DND-41 (cell line): Measurements from ENCODE around the gene ABHD3.
"Not testable (repeated sequence)": the region's sequence is repeated elsewhere in the genome, so short reads cannot be mapped to it uniquely, and the experiment has no call there.

ENCODE experiments used
- ATAC-seq: fragments of 200-7000 bp; cut with Tn5 transposase; 3 replicates; pipeline ENCODE4 v1.9.1; 2021; ENCODE audit warnings: low read depth; ENCODE audit not compliant: insufficient read depth
- DNase-seq: peaks from one replicate; pipeline ENCODE4 v3.0.0-alpha.2; 2020
- H2AFZ ChIP-seq: 2 replicates; pipeline ENCODE4 v1.6.0; 2012; ENCODE audit warnings: low read depth, low read length
- H3K27ac ChIP-seq: 2 replicates; pipeline ENCODE4 v1.5.1; 2012; ENCODE audit warnings: low read length, inconsistent platforms
- H3K27me3 ChIP-seq: fragments of 200-600 bp; sonication (generic); 2 replicates; pipeline ENCODE4 v1.6.0; 2012; ENCODE audit warnings: low read length, mild to moderate bottlenecking, inconsistent platforms; ENCODE audit not compliant: insufficient read depth, poor library complexity
- H3K36me3 ChIP-seq: 2 replicates; pipeline ENCODE4 v1.5.1; 2012; ENCODE audit warnings: low read length, inconsistent platforms; ENCODE audit not compliant: insufficient read depth
- H3K4me1 ChIP-seq: 2 replicates; pipeline ENCODE4 v1.5.1; 2012; ENCODE audit warnings: mild to moderate bottlenecking, low read length; ENCODE audit not compliant: insufficient read depth
- H3K4me2 ChIP-seq: 2 replicates; pipeline ENCODE4 v1.6.0; 2012; ENCODE audit warnings: mild to moderate bottlenecking, moderate library complexity, low read length, inconsistent platforms; ENCODE audit not compliant: insufficient read depth
- H3K4me3 ChIP-seq, 2 experiments: fragments of 200-600 bp in 1 of 2; shearing (Covaris generic) in 1 of 2; 2 replicates each; pipeline ENCODE4 v1.5.1; 2012 to 2016; ENCODE audit warnings: inconsistent platforms in 2 of 2, low read length in 2 of 2, mild to moderate bottlenecking in 2 of 2, low read depth in 1 of 2, moderate library complexity in 1 of 2
- H3K79me2 ChIP-seq: 2 replicates; pipeline ENCODE4 v1.6.0; 2012; ENCODE audit warnings: low read length, inconsistent platforms; ENCODE audit not compliant: insufficient read depth
- H3K9ac ChIP-seq: 2 replicates; pipeline ENCODE4 v1.6.0; 2012; ENCODE audit warnings: low read depth, mild to moderate bottlenecking, inconsistent platforms, low read length, moderate library complexity
- H3K9me3 ChIP-seq: 2 replicates; pipeline ENCODE4 v1.5.1; 2012; ENCODE audit warnings: low read length, moderate library complexity, mild to moderate bottlenecking, inconsistent platforms; ENCODE audit not compliant: insufficient read depth, severe bottlenecking
- H4K20me1 ChIP-seq: 2 replicates; pipeline ENCODE4 v1.6.0; 2012; ENCODE audit warnings: low read length; ENCODE audit not compliant: insufficient read depth
- CTCF ChIP-seq: IDR thresholded peaks from 2 replicates; pipeline ENCODE4 v1.5.1; 2012; ENCODE audit warnings: borderline replicate concordance, low read length, moderate library complexity, mild to moderate bottlenecking; ENCODE audit not compliant: poor library complexity, severe bottlenecking; ENCODE audit errors: extremely low read depth
- EZH2 ChIP-seq: IDR thresholded peaks from 3 replicates; pipeline ENCODE4 v1.6.1; 2012; ENCODE audit warnings: borderline replicate concordance, low read depth, mild to moderate bottlenecking, moderate library complexity, low read length, inconsistent platforms; ENCODE audit not compliant: severe bottlenecking

ABHD3 gene

GRCh38 chr18:21689736-21690135, 14.8 kb downstream of the ABHD3 start:
- Histone ChIP-seq H3K9me3 (peaks cover 9% of the 10 kb centered on the region), H4K20me1 (no peaks in the 10 kb centered on the region; the same call in 1 of the 2 replicates), H3K27me3 (no peaks in the 10 kb centered on the region), H3K4me1 (no peaks in the 10 kb centered on the region), H3K9ac (no peak overlapping the region), H3K4me2 (no peak overlapping the region), H3K79me2 (peaks cover 40% of the 10 kb centered on the region), H3K27ac (no peak overlapping the region), H3K4me3 (no peak overlapping the region), H3K36me3 (peaks cover 84% of the 10 kb centered on the region), H2AFZ (no peak overlapping the region)
- no peak for DNase-seq
- no peak for ATAC-seq
- no peak for TF ChIP-seq EZH2
- no peak for TF ChIP-seq CTCF

- Histone ChIP-seq H3K4me3 (no peak overlapping the region), H2AFZ (no peak overlapping the region), H3K4me1 (no peaks in the 10 kb centered on the region), H3K79me2 (peaks cover 31% of the 10 kb centered on the region), H3K27me3 (no peaks in the 10 kb centered on the region), H3K4me2 (no peak overlapping the region), H4K20me1 (no peaks in the 10 kb centered on the region; the same call in 1 of the 2 replicates), H3K27ac (no peak overlapping the region), H3K9me3 (peaks cover 9% of the 10 kb centered on the region), H3K9ac (no peak overlapping the region), H3K36me3 (peaks cover 74% of the 10 kb centered on the region)
- no peak for DNase-seq
- ATAC-seq = no peak
- TF ChIP-seq EZH2 = no peak
- no peak for TF ChIP-seq CTCF
These were observed 18.1 kb downstream of the ABHD3 start for GRCh38 chr18:21686282-21687105.

- not testable (repeated sequence) for H2AFZ ChIP-seq, H3K27ac ChIP-seq, H3K9me3 ChIP-seq, H3K4me1 ChIP-seq, H3K9ac ChIP-seq, H3K4me2 ChIP-seq, DNase-seq, H3K27me3 ChIP-seq, H4K20me1 ChIP-seq, ATAC-seq, H3K4me3 ChIP-seq
- H3K79me2 ChIP-seq = peaks cover 24% of the 10 kb centered on the region
- H3K36me3 ChIP-seq = peaks cover 74% of the 10 kb centered on the region
These were observed 19.0 kb downstream of the ABHD3 start for GRCh38 chr18:21685556-21685981.

GRCh38 chr18:21684731-21685130, 19.8 kb downstream of the ABHD3 start:
- H3K4me3 ChIP-seq = no peak overlapping the region
- no peak for DNase-seq
- H3K4me2 ChIP-seq = no peak overlapping the region
- no peaks in the 10 kb centered on the region; the same call in 1 of the 2 replicates for H4K20me1 ChIP-seq
- H2AFZ ChIP-seq = no peak overlapping the region
- no peaks in the 10 kb centered on the region for H3K27me3 ChIP-seq
- no peaks in the 10 kb centered on the region for H3K4me1 ChIP-seq
- no peak overlapping the region for H3K27ac ChIP-seq
- peaks cover 21% of the 10 kb centered on the region for H3K79me2 ChIP-seq
- no peak overlapping the region for H3K9ac ChIP-seq
- H3K9me3 ChIP-seq = no peaks in the 10 kb centered on the region
- no peak for ATAC-seq
- peaks cover 74% of the 10 kb centered on the region for H3K36me3 ChIP-seq
- no peak for TF ChIP-seq EZH2
- no peak for TF ChIP-seq CTCF
